Measurements from ENCODE around the gene EEF2KMT. TPM values are rescaled to one million over a fixed set of nuclear protein-coding genes. Genes with fewer than 3 reads are reported as not detected.
A peak's percentile ranks its signal among the peaks of the same experiment; 100 is the strongest.

EEF2KMT gene
- total and polyA plus RNA-seq, 9 of the 15 experiments (the other 6 are each of a cell fraction or from before 2014, with no cell fraction given): 4.2 to 22.7 (median 12.8) TPM

DNA sequence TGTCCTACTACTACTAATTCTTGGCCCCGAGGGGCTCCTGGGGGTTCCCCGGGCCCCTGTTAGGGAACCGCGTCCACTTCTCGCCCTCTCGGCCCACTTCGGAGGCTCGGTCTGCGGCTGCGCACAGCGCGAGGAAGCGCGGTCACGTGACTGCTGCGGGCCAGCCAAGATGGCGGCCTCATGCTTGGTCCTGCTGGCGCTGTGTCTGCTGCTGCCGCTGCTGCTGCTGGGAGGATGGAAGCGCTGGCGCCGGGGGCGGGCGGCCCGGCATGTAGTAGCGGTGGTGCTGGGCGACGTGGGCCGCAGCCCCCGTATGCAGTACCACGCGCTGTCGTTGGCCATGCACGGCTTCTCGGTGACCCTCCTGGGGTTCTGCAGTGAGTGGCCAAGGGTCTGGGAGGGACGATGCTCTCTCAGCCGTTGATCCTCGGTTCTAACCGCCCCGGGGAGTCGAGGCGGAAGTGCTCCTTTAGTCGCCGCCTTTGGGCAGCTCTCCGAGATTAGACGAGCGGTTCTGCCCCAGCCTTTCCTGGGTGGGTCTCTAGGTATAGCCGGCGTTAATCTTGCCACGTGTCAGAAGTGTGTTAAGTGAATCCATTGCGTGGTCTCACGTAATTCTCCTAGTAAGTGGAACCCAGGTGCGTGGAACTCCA, 25.8 kb downstream of the EEF2KMT start, which contains the start of gene ALG1 (continued):
- TF ChIP-seq SP1 (CRISPR knock-in tag; IDR thresholded peaks at IDR 0.05) (no peak), SAFB (IDR thresholded peaks at IDR 0.05; ENCODE audit: borderline replicate concordance, low read depth, low read length) (no peak), HDAC1 (IDR thresholded peaks at IDR 0.05) (peak in 1 of 2 experiments; percentile 98; a peak in 2 of 4 replicates), VEZF1 (CRISPR knock-in tag; IDR thresholded peaks at IDR 0.05) (peak; percentile 40; the same call in 1 of the 2 replicates), PURB (CRISPR knock-in tag; IDR thresholded peaks at IDR 0.05; ENCODE audit: low read depth) (no peak), TAF9B (IDR thresholded peaks at IDR 0.05; ENCODE audit: partially characterized antibody) (peak; percentile 84), ZFP36 (IDR thresholded peaks at IDR 0.05; ENCODE audit: low read depth, low read length, partially characterized antibody) (peak; percentile 72), NONO (IDR thresholded peaks at IDR 0.05; ENCODE audit: low read depth in 2 of 2, low read length in 1 of 2) (peak; percentile 27 to 78; a peak in 2 of 4 replicates), ZNF79 (CRISPR knock-in tag; IDR thresholded peaks at IDR 0.05; ENCODE audit: low read depth) (no peak), NFATC3 (IDR thresholded peaks at IDR 0.05) (no peak), TEAD1 (CRISPR knock-in tag; IDR thresholded peaks at IDR 0.05) (0 out of 4 replicates have a peak, but pooled peaks of 1 of the 2 experiments have one; percentile 24)
- TF ChIP-seq, protein P1, sequence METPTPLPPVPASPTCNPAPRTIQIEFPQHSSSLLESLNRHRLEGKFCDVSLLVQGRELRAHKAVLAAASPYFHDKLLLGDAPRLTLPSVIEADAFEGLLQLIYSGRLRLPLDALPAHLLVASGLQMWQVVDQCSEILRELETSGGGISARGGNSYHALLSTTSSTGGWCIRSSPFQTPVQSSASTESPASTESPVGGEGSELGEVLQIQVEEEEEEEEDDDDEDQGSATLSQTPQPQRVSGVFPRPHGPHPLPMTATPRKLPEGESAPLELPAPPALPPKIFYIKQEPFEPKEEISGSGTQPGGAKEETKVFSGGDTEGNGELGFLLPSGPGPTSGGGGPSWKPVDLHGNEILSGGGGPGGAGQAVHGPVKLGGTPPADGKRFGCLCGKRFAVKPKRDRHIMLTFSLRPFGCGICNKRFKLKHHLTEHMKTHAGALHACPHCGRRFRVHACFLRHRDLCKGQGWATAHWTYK (CRISPR knock-in tag; IDR thresholded peaks at IDR 0.05): peak; percentile 34; the same call in 1 of the 2 replicates
- TF ChIP-seq, protein P2, sequence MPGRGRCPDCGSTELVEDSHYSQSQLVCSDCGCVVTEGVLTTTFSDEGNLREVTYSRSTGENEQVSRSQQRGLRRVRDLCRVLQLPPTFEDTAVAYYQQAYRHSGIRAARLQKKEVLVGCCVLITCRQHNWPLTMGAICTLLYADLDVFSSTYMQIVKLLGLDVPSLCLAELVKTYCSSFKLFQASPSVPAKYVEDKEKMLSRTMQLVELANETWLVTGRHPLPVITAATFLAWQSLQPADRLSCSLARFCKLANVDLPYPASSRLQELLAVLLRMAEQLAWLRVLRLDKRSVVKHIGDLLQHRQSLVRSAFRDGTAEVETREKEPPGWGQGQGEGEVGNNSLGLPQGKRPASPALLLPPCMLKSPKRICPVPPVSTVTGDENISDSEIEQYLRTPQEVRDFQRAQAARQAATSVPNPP (IDR thresholded peaks at IDR 0.05; ENCODE audit: borderline replicate concordance, insufficient read depth, insufficient read length): no peak
- TF ChIP-seq, protein P3, sequence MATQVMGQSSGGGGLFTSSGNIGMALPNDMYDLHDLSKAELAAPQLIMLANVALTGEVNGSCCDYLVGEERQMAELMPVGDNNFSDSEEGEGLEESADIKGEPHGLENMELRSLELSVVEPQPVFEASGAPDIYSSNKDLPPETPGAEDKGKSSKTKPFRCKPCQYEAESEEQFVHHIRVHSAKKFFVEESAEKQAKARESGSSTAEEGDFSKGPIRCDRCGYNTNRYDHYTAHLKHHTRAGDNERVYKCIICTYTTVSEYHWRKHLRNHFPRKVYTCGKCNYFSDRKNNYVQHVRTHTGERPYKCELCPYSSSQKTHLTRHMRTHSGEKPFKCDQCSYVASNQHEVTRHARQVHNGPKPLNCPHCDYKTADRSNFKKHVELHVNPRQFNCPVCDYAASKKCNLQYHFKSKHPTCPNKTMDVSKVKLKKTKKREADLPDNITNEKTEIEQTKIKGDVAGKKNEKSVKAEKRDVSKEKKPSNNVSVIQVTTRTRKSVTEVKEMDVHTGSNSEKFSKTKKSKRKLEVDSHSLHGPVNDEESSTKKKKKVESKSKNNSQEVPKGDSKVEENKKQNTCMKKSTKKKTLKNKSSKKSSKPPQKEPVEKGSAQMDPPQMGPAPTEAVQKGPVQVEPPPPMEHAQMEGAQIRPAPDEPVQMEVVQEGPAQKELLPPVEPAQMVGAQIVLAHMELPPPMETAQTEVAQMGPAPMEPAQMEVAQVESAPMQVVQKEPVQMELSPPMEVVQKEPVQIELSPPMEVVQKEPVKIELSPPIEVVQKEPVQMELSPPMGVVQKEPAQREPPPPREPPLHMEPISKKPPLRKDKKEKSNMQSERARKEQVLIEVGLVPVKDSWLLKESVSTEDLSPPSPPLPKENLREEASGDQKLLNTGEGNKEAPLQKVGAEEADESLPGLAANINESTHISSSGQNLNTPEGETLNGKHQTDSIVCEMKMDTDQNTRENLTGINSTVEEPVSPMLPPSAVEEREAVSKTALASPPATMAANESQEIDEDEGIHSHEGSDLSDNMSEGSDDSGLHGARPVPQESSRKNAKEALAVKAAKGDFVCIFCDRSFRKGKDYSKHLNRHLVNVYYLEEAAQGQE (IDR thresholded peaks at IDR 0.05; ENCODE audit: borderline replicate concordance): peak; percentile 84
- TF ChIP-seq, protein P3 (CRISPR knock-in tag; IDR thresholded peaks at IDR 0.05; ENCODE audit: low read depth): peak; percentile 47; the same call in 1 of the 2 replicates

Data from K562 (cell line).